H7 (cell line): Measurements from ENCODE around the gene KIRREL1. TPM values are rescaled to one million over a fixed set of nuclear protein-coding genes. Genes with fewer than 3 reads are reported as not detected.

Experiments used
- DNase-seq: peaks from one replicate; pipeline ENCODE4 v3.0.0; 2012
- H3K27me3 ChIP-seq: 2 replicates; pipeline ENCODE4 v1.6.0; 2011; ENCODE audit warnings: mild to moderate bottlenecking, low read length; ENCODE audit not compliant: control insufficient read depth, insufficient read depth
- H3K36me3 ChIP-seq: replicated peaks from 2 replicates; pipeline ENCODE4 v1.5.1; 2011; ENCODE audit warnings: low read length; ENCODE audit not compliant: control insufficient read depth, insufficient read depth
- H3K4me3 ChIP-seq: 2 replicates; pipeline ENCODE4 v1.5.1; 2011; ENCODE audit warnings: low read depth, mild to moderate bottlenecking, control low read depth, low read length, moderate library complexity; ENCODE audit not compliant: insufficient read depth
- total RNA-seq: library from RNA; depleted of rRNA; stranded (reverse); fragments of >200 nt; shearing (Covaris generic); gene quantifications from 2 replicates; pipeline ENCODE4 v1.2.3, GENCODE V29; 2014; rRNA removed

The KIRREL1 gene
- total RNA-seq, 1 experiment from 2014 or later: 56.5 TPM

DNA sequence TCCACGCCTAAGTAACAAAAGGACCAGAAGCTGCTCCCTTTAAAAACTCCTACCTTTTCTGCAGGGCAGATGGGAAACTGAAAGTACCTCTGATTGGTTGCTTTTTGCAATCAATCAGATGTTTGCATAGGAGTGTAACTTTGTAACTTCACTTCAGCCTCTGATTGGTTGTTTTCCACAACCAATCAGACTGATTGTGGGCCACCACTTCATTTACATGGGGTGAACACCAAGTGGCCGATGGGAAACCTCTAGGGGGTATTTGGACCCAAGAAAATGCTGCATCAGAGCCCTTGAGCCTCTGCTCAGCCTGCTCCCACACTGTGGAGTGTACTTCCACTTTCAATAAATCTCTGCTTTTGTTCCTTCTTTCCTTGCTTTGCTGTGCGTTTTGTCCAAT, 154.4 kb downstream of the KIRREL1 start:
- peaks cover 3% of the 10 kb centered on the region for H3K27me3 ChIP-seq
- no peaks in the 10 kb centered on the region for H3K36me3 ChIP-seq
- no peak overlapping the region for H3K4me3 ChIP-seq
- no peak for DNase-seq

DNA sequence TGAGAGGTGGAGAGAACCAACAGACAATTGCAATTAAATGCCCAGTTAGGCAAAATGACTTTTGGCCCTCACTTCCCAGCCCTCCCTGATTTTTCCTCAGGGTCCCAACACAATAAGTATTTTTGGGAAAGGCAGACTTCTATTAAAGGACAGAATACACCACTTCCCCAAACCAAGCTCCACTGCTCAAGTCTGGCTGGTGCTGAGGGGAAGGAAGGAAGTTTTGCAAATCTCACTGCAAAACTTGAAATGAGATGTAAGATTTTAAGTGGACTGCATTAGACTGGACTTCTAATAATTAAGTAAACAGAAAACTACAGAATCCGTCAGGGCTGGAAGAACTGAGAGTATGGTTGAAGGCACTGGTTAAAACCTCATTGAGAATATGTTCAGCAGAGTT, 155.0 kb downstream of the KIRREL1 start:
- peaks cover 3% of the 10 kb centered on the region for H3K27me3 ChIP-seq
- DNase-seq: no peak
- no peak overlapping the region for H3K4me3 ChIP-seq
- no peaks in the 10 kb centered on the region for H3K36me3 ChIP-seq

DNA sequence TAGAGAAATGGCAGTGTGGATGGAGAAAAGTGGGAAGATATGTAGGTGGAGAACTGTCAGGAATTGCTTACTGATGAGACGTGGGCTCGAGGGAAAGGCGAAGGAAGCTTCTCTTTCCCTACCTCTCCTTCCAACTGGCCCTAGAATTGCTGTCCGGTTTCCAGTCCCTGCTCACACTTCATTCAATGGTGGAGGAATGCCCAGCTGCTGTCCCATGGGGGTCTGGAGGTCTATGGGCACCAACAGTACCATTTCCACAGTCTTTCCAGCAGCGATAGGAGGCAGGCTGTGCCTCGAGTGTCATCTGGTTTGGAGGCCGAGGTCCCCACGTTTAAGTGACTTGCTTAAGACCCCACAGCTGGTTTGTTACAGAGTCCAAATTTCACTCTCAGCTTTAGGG, 155.7 kb downstream of the KIRREL1 start:
- H3K27me3 ChIP-seq: peaks cover 3% of the 10 kb centered on the region

More for the DNA sequence above, 155.7 kb downstream of the KIRREL1 start:
- H3K4me3 ChIP-seq: peak overlapping the region; percentile 28
- H3K36me3 ChIP-seq: no peaks in the 10 kb centered on the region
- DNase-seq: peak; percentile 11

Other genes with a start within 250 kb of the KIRREL1 start
- not detected in 2 replicates for gene FCRL2, start 216.5 kb upstream of the KIRREL1 start, total RNA-seq
- not detected in 2 replicates for gene FCRL1, start 173.5 kb upstream of the KIRREL1 start, total RNA-seq
- gene CD5L, start 151.8 kb upstream of the KIRREL1 start, total RNA-seq: not detected in 2 replicates
- 5.9 and 6.4 TPM in 2 replicates for gene CD1D, start 187.2 kb downstream of the KIRREL1 start, total RNA-seq